GM12891 (cell line): ENCODE data around the gene MZT2B.
"Not testable (repeated sequence)": the region's sequence is repeated elsewhere in the genome, so short reads cannot be mapped to it uniquely, and the experiment has no call there.

Source experiments
- POLR2A ChIP-seq: IDR thresholded peaks from 2 replicates; pipeline ENCODE4 v1.6.1; 2011; ENCODE audit warnings: low read depth, low read length, control low read depth
- POLR2AphosphoS5 ChIP-seq: IDR thresholded peaks from 2 replicates; pipeline ENCODE4 v1.6.1; 2011; ENCODE audit warnings: low read depth, low read length, control low read depth
- SPI1 ChIP-seq: IDR thresholded peaks from 2 replicates; pipeline ENCODE4 v1.6.1; 2011; ENCODE audit warnings: low read depth, low read length, control low read depth

- not testable (repeated sequence) for TF ChIP-seq POLR2A, POLR2AphosphoS5, SPI1
Observed at GRCh38 chr2:130230907-130231306, 48.8 kb downstream of the MZT2B start.
